Stimulated activated CD8-positive, alpha-beta memory T cell treated with anti-CD3 and anti-CD28 coated beads, Interleukin-2, amount 100 ng/mL, for 48 hours (primary cell): ENCODE measurements around the gene NBAS.
"Not testable (repeated sequence)": the region's sequence is repeated elsewhere in the genome, so short reads cannot be mapped to it uniquely, and the experiment has no call there.

ENCODE experiments used
- DNase-seq, 2 donors: peaks; one replicate each; pipeline ENCODE4 v3.0.0-alpha.2; 2020; ENCODE audit warnings: low read depth in 2 of 2

Gene NBAS

DNA sequence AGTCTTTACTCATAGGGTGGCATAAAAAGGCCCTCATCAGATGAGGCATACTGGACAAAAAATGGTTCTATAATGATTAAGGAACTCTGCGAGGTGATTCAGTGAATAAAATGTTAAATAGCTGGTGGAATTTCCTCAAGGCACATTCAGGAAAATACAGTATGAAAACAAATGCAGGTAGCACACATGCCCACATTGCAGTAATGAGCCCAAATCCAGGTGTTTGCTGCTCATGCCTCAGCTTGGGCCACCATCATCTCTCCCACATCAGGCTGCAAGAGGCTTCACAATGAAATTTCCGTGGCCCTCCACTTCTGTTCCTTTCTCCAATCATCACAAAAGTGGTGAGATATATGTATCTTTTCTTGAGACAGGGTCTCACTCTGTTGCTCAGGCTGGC, 298.3 kb downstream of the NBAS start:
- no peak for DNase-seq

DNA sequence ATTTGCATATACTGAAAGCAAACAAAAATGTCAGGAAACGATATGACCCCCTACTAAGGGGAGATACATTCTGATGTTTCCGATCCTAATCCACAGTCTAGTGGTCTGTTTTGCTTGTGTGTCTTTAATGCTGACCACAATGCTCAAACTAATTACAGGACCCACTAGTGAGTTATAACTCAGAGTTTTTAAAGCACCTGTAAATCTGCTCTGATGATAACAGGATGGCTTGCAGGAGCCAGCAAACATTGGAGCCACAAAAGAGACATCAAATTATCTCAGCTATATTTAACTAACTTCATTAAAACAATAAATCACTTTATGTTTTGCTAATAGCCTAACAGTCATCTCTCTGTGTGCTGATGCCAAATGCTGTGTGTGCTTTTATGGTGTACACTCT, 300.3 kb downstream of the NBAS start:
- no peak for DNase-seq

DNA sequence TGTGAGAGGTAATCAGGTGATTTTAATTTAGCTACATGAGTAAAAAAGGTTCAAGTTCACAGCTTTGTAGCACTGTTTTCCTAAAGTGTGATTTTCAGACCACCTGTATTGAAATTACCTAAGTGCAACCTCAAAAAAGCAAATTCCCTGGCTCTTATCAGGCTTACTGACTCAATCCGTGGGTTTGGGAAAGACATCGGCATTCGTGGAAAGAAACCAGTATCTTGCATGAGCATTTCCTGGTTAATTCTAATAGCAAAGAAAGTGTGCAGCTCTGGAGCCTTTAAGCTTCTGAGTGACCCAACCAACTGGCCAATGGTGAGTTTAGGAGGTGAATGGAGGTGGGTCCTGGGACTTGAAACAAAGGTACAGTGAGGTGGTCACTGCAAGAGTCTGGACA, 300.9 kb downstream of the NBAS start:
- DNase-seq: no peak

DNA sequence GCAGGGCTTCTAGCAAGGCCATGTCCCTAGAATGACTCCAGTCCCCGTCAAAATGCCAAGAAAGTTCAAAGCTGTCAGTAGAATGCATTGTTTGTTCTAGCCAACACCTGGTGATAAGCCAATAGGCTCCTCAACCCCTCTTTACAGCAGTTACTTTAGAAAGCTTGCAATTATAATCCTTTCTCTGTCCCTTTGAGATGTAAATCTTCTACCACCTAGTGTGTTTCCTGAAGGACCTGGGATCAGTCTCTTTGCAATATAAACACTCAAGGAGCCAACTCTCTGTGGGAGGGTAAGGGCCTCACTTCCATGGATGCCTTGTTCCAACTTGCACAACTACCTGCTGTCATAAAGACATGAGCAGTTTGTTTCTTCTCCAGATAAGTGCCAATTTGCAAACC, 301.8 kb downstream of the NBAS start:
- DNase-seq: no peak

DNA sequence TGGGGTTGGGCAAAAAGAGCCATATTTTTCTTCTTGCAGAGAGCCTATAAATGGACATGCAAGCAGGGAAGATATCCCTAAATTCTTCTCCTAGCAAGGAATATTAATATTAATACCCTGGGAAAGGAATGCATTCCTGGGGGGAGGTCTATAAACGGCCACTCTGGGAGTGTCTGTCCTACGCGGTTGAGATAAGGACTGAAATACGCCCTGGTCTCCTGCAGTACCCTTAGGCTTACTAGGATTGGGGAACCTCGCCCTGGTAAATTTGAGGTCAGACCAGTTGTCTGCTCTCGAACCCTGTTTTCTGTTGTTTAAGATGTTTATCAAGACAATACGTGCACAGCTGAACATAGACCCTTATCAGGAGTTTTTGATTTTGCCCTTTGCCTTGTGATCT, 302.7 kb downstream of the NBAS start:
- DNase-seq: not testable (repeated sequence)

DNA sequence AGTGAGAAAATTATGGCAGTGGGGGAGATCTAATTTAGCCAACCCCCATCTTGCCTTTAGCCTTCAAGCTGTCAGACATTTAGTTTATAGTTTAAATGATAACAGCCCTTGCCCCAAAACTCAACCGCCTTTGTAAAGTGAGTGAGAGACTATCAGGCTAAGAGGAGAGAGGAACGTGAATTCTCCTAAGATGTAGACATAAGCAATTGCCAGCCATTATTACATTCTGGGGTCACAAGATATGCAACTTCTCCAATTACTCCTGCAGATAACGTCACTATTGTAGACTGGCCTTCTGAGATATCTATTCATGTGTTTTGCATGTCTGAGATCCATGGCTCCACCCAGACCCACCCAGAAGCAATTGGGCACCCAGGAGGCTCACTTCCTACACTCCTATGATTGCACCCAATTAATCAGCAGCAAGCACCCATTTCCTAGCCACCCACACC, 307.3 kb downstream of the NBAS start:
- no peak for DNase-seq

DNA sequence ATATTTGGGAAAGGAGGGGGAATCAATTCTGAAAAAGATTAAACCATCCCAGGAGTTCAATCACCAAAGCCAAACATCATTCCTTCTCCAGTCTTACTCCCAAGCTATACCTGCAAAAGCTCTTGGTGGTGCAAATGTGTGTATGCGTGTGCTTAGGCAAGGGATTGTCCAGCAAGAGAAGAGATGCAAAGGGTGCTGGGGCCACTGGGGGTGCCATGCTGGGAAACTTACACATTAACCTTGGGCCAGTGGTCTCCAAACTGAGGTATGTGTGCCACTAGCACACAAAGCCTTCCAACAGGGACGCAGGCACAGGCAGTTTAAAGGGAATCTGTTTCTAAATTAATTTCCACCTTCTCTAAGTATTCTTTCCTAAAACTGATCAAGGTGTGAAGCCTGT, 307.9 kb downstream of the NBAS start:
- no peak for DNase-seq

DNA sequence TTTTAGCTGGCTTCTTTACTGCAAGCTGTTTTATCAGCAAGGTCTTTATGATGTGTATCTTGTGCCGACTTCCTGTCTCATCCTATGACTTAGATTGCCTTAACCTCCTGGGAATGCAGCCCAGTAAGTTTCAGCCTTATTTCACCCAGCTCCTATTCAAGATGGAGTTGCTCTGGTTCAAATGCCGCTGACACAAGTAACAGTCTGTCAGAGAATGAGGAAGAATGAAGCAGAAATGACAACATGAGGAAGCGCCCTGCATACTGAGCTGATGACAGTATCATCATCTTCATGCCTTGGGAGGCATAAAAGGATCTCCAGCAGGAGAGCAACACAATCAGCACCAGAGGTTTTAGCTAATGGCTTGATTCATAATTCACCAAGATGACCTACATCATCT, 309.4 kb downstream of the NBAS start:
- DNase-seq: no peak

DNA sequence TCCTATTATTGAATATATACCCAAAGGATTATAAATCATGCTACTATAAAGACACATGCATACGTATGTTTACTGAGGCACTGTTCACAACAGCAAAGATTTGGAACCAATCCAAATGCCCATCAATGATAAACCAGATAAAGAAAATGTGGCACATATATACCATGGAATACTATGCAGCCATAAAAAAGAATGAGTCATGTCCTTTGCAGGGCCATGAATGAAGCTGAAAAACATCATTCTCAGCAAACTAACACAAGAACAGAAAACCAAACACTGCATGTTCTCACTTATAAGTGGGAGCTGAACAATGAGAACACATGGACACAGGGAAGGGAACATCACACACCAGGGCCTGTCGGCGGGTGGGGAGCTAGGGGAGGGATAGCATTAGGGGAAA, 310.2 kb downstream of the NBAS start:
- DNase-seq: not testable (repeated sequence)

DNA sequence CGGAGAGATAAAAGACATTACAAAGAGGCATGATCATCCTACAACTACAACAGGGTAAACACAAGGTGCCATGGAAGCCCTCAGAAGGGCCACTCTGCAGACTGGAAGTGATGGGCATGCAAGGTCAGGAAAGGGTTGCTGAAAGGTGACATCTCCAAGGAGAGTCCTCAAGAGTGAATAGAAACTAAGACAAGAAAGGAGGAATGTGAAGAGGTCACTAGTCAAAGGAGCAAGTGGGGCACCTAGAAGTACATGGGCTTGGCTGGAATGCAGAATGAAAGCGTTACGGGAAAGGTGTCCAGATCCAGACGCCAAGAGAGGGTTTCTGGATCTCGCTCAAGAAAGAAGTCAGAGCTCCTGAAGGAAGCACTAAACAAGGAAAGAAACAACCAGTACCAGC, 314.3 kb downstream of the NBAS start:
- no peak for DNase-seq

DNA sequence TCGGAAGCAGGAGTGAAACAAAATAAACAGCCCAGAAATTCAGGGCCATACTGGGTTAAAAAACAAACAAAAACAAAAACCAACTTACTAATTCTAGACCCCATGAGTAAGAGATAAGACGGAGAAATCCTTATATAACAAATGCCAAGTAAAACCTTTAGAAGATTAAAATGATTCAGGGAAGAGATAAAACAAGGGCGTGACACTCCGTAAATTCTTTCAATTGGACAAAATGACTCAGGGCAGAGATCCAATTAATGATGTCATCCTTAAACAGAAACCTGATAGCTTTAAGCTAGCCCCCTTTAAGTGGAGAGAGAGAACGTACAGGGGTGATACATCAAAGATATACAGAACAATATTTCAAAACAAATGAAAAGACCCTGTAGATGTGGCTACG, 317.4 kb downstream of the NBAS start:
- no peak for DNase-seq

DNA sequence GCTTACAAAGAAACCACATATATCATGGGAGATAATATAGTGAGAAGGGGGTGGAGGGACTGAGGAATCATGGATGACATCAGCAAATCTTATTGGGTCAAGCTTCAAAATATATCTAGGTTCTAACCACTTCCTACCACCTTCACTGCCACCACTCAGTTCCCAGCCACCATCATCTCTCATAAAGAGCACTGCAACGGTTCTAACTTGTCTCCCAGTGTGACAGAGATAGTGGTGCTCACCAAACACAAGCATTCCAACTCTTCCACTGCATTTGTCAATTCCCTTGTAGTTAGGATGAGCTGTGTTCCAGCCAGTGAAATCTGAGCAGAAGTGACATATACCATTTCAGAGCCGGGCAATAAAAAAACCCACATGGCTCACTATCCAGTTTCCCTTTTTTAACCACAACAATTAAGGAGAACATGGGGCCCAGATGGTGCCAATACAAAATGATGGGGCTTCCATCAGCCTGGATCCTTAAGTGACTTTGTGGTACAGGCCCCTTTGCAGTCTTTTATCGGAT, 318.1 kb downstream of the NBAS start:
- DNase-seq: no peak

DNA sequence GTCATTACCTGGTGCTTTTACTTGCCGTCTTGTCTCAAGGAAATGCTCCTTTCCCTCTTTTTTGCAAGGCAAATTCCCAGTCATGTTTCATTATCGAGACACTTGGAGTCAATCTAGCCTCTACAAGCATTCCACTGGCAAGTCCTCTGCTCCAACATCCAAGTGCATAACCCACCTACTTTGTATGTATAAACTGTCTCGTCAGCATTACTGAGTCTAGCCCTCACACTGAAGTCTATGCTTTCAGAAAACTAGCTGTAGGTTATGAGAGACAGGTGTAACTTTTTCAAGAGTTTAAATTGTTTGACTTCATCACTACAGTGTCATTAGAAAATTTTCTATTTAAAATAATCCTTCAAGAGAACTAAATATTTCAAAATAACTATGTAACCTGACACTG, 319.2 kb downstream of the NBAS start:
- DNase-seq: no peak

DNA sequence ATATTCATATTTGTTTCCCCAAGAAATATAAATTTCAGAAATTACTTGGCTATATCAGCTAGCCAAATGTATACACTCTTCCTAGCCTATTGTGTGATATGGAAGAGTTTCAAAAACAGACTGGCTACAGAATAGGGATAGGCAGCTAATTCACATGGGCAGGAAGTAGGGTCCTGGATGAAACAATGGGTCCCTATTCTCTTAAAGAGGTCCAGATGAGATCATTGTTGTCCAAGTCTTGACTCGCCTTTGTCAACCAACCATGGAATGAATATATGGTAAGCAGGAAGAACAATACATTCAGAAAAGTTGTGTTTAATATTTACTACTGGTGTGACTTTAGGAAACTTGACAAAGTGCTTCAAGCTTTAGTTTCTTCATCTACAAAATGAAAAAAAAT, 319.9 kb downstream of the NBAS start:
- no peak for DNase-seq

DNA sequence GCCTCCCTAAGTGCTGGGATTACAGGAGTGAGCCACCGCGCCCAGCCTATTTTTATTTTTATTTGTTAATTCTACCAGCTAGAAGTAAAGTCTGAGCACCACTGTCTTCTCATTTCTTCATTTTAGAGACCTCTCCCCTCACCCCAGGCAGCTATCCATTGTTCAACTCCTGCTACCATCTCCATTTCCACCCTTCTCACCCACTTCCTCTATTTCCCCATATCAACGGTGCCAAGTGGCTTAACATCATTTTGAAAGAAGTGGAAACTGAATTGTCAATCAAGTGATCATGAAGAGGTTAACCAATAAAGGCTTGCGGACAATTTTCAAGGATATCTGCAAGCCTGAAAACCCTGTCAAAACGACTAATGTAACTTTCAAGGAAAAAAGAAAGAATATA, 323.1 kb downstream of the NBAS start:
- DNase-seq: no peak

DNA sequence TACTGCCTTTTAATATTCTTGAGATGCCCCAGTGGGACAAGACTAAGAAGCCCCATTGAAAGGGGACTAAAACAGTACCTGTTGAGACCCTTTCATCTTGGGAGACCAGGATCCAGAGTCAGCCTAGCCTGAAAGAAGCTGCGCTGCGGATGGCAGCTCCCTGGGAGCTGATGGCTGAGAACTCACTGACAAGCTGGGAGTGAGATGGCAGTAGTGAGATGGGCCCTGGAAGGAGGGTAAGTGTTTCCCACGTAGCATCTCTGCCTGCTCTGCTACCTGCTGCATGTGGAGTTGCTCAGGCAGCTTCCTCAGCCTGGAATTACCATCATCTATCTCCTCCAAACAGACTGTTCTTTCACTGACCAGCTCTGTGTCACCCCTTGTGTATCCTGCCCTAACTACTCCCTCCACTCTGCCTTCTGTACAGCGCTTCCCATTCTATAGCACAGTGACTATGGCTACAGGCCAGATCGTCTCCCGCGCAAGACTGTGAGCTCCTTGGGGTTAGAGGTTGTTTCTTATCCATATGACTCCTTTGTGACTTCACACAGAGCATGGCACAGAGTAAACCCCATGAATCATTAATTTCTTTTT, 330.4 kb downstream of the NBAS start:
- DNase-seq: no peak

DNA sequence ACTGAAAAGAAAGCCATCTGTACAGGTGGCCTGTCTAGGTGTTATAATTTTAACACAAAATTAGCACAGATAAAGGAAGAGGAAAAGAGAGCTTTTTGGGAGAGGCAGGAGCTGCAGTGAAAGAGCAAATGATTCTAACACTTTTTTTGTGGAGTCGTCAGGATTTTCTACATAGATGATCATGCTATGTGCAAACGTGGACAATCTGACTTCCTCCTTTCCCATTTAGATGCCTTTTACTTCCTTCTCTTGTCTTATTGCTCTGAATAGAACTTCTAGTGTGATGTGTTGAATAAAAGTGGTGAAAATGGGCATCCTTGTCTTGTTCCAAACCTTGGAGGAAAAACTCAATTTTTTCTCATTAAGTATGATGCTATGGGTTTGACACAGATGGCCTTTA, 334.5 kb downstream of the NBAS start:
- no peak for DNase-seq

DNA sequence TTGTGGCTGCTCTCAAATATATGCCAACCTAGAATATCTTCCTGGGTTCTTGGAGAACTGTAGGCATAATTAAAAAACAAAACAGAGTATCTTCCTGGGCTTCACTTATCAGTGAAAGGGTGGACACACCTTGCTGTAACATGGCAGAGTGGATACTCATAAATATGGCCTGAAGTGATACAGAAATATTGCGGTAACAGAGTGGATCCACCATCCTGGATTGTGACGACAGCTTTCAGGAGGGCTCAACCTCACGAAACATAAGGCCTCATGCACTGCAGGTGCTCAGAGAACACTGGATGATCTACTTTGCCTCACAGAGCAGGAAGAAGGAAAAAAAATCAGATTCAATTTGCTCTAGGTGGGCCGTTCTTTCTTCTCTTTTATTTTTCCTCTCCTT, 336.0 kb downstream of the NBAS start:
- no peak for DNase-seq

DNA sequence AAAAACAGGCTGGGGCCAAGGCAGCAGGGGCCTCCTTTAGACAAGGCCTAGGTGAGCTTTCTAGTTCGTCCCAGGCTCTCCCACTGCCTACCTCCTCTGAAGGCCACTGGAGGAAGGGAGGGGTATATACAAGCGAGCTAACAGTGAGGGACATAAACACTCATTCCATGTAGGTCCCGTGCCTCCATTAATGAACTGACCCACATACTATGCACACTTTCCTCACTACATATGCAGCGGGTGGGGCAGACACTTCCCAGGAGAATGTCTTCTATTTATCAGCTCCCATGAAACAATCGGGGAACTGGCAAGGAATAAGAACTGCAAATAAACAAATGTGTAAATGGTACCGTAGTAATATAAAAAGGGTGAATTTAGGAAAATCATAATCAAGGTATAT, 336.5 kb downstream of the NBAS start:
- no peak for DNase-seq

DNA sequence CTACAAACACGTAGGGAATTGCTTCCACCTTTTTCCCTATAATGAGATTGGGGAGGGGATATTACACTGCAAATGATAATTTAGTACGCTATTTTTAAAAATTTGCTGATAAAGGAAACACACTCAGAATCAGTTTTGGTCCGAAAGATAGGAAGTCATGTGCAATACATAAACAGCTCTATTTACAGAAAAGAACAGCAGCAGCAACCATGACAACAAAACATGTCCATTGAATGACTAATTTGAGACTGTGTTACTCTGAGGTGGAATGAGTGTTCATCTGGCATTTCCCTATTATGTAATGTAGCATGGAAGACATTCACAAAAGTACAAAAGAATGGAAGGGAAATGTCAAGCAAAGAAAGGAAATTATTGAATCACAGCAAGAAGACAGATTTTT, 337.2 kb downstream of the NBAS start:
- no peak for DNase-seq

DNA sequence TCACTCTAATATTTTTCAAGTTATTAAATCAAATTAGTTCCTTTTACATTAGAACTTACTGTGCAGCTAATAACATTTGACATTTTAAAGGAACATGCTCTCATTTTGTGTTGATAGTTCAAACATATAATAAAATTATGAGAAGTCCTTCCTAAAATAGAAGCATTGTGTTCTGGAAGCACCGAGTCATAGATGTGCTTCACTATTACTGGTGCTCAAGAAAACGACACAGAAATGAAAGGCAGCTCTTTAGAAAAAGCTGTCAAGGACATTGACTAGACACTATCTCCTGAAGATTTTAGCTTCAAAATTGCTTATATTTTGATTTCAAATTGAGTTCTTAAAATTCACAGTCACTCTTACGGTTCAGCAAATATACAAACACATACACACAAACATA, 338.3 kb downstream of the NBAS start:
- no peak for DNase-seq

DNA sequence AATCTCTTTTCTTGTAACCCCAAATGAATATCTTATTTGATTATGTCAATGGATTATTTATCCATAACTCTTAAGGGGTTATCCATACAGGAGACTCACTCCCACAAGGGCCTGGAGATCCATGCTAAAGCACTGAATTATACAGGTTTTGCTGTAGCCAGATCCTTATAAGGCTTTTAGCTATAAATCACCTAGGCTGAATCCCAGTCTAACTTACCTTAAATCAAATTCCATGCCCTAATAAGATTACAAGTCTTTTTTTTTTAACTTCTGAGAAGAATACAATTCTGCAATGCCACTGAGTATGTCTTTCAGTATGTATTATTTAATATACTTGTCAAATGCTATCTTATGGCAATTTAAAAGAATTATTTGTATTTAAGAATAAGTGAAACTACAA, 340.5 kb downstream of the NBAS start:
- DNase-seq: no peak

DNA sequence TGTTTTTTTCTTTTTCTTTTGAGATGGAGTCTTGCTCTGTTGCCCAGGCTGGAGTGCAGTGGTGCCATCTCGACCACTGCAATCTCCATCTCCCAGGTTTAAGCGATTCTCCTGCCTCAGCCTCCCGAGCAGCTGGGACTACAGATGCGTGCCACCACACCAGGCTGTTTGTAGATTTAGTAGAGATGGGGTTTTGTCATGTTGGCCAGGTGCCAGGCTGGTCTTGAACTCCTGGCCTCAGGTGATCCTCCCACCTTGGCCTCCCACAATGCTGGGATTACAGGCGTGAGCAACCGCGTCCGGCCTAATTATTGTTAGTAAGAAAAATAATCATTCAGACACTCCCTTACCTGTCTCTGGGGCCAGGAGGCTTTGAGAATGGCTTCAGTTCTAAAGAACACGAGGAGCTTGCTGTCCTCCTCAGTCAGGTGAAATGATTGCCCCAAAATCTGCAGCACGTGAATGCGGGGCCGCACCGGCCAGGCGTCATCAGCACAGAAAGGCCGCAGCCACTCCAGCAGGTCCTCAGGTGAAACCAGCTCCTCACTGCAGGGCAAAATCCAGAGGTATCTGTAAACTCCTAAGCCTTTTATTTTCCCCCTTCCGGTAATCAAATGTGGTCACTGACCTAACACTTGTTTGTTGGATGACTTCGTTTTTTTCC, 342.6 kb downstream of the NBAS start:
- no peak for DNase-seq

DNA sequence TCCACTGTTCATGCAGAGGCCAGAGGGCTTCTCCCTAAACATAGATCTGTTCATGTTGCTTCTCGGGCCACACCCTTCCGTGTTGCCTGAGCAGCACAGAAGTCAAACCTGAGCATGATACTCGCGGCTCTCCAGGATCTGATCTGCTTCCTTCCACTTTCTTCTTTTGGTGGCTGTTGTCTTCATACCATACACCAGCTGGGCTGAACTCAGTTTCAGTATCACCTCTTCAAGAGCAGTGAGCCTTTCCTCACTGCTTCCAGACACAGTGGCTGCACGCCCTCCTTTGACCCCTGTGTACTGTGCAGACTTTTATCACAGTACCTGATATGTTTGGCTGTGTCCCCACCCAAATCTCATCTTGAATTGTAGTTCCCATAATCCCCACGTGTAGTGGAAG, 348.9 kb downstream of the NBAS start:
- DNase-seq: no peak
